ENCODE data around the gene NTN4. TPM values are rescaled to one million over a fixed set of nuclear protein-coding genes. Genes with fewer than 3 reads are reported as not detected.
"Not testable (repeated sequence)": the region's sequence is repeated elsewhere in the genome, so short reads cannot be mapped to it uniquely, and the experiment has no call there.

Gene NTN4
- total RNA-seq: 76.5 TPM
- long read RNA-seq, transcript NTN4-201 (10 exons, 3,615 nt): major isoform, 213 of 259 reads
- long read RNA-seq, partial matches to known transcripts: 30 of 259 reads
- long read RNA-seq, other reads (novel, unspliced or antisense): 14 of 259 reads

- DNase-seq (peak; percentile 82), ATAC-seq (peak; percentile 67)
- intact Hi-C loops (cut with micrococcal nuclease): no loop called here
These were observed at the start of gene NTN4 for GRCh38 chr12:95790033-95790916. Gene NTN4 (minus strand): TSS chr12:95790764. CDS start chr12:95790309, 455 bp downstream.

- ATAC-seq (no peak), DNase-seq (no peak)
- intact Hi-C loops (cut with micrococcal nuclease): no loop called here
These were observed 47.6 kb upstream of the NTN4 start for GRCh38 chr12:95838125-95838524.

GRCh38 chr12:95837240-95838038 is 46.9 kb upstream of the NTN4 start:
- intact Hi-C loops (cut with micrococcal nuclease): no loop called here
- ATAC-seq: no peak
- no peak for DNase-seq

DNA sequence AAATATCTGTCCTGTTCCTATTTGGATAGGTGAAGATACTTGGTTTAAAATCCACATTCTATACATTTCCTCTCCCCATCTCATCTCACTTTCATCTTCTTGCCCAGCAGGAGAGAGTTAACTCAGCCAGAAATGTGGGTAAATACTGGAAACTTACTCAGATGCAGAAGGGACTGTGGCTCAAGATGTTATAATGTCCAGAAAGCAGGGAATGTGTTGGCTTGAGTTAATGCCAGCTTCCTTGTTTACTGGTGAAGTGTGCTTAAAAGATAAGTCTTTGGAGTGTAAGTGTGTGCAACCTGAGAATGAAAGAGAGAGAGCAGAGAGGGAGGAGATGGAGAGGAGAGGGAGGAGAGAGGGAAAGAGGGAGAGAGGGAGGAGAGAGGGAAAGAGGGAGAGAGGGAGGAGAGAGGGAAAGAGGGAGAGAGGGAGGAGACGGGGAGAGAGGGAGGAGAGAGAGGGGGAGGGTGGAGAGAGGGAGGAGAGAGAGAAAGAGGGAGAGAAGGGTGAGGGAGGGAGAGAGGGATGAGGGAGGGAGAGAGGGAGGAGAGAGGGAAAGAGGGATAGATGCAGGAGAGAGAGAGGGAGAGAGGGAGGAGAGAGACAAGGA is 46.2 kb upstream of the NTN4 start:
- intact Hi-C loops (cut with micrococcal nuclease): no loop called here
- ATAC-seq: peak; percentile 33
- DNase-seq: no peak

DNA sequence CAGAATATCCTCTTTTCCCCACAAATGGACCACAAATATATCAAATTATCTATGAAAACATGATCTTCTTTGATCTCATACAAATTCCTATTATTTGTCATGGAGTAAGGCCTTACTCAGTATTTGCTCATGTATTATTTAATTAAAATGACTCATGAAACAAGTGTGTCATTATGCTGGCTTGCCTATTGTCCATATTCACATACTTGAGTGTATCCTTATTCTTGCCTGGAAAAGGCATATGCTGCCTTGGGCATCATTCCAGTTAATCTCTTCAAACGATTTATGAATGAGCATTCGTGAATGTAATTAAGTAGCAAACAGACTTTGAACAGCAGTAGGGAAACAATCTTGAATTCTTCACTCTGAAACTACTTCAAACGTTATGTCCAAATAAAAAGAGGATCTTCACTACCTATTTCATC is 45.6 kb upstream of the NTN4 start:
- ATAC-seq: no peak
- no peak for DNase-seq
- intact Hi-C loops (cut with micrococcal nuclease): no loop called here

DNA sequence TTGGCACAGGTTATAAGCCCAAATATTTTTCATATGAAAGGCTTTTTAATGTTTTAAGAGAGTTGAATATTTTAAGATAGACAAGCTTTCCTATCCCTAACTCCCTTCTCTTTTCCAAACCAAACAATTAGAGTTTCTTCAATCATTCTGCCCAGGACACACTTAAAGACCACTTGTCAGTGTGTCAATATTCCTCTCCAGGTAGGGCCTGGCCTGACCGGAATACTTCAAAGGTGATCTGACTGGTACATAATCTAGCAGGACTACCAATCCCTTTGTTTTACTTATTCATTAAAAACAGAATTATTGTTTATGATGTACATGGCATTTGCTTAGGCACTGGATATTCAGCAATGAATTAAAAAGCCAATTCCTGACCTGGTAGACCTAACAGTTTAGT is 44.0 kb upstream of the NTN4 start:
- no peak for ATAC-seq
- no peak for DNase-seq
- intact Hi-C loops (cut with micrococcal nuclease): no loop called here

DNA sequence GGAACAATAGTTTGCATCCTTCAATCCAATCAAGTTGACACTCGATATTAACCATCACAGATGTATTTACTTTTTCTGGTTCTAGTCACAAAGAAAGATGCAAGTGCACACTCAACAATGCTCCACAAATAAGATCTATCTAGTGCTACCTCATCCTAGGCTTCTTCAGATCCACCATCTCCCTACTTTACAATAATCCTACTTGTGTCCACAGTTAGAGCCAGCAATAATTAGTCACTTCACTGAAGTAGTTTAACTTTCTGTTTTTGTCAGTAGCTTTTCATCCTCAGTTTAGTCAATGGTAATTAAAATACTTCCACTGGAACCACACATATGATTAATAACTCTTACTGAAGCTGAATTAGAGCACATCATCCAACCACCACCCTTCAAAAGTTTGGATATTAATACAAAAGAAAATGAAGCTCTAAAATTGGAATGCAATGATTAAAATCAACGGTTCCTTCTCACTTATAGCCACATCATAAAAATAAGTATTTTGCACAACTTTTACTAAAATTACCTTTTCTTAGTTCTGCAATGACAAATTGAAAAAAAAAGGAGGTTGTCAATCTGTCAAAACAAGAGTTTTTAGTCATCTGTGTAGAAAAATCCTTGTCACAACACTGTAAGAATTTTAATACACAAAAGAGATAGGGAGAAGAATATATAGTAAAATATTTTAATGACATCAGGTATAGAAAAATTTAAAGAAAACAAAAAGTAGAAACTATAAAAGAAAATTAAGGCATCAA is 39.9 kb upstream of the NTN4 start:
- intact Hi-C loops (cut with micrococcal nuclease): no loop called here
- no peak for ATAC-seq
- no peak for DNase-seq

- intact Hi-C loops (cut with micrococcal nuclease): loop anchor here (10.0 kb wide), 1 partner anchor 165 kb away; the partner anchor contains the start of gene HAL
- DNase-seq: no peak
- ATAC-seq: no peak
These were observed 38.8 kb upstream of the NTN4 start for GRCh38 chr12:95829395-95829794.

GRCh38 chr12:95820096-95820703 is 29.6 kb upstream of the NTN4 start:
- no peak for ATAC-seq
- DNase-seq: no peak
- intact Hi-C loops (cut with micrococcal nuclease): loop anchor here (10.0 kb wide), 1 partner anchor 175 kb away; the partner anchor contains the start of gene HAL

- no peak for ATAC-seq
- intact Hi-C loops (cut with micrococcal nuclease): loop anchor here (5.0 kb wide), 1 partner anchor 233 kb away; no protein-coding TSS in a partner anchor
- DNase-seq: no peak
These were observed 25.2 kb upstream of the NTN4 start for GRCh38 chr12:95815632-95816212.

DNA sequence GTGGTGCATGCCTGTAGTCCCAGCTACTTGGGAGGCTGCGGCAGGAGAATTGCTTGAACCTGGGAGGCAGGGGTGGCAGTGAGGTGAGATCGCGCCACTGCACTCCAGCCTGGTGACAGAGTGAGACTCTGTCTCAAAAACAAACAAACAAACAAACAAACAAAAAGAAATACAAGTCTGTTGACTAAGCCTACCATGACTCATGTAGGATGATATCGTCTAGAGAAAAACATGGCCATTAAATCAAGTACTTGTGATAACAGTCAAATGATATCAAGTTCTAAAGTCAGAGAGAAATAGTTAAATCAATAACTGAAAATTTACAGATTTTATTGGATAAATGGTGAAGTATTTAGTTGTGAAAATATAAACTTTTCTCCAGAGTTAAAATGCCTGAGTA is 21.6 kb upstream of the NTN4 start:
- ATAC-seq; DNase-seq; intact Hi-C loops (cut with micrococcal nuclease): not testable (repeated sequence)

DNA sequence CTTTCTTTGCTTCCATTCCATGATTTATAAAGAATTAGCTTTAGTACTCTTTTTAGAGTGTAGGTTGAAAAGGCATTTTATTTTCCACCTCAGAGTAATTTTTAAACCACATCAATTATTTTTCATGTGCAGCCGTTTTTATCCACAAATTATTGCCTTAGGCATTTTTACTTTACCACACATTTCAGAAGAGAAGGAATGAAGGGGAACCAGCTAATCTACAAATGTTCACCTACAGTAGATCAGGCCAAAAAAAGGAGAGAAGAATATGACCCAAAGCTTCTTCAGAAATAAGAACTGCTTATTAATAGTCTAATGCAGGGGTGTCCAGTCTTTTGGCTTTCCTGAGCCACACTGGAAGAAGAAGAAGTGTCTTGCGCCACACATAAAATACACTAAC is 19.8 kb upstream of the NTN4 start:
- no peak for ATAC-seq
- intact Hi-C loops (cut with micrococcal nuclease): no loop called here
- no peak for DNase-seq

- ATAC-seq (no peak), DNase-seq (no peak)
- intact Hi-C loops (cut with micrococcal nuclease): no loop called here
These were observed 18.6 kb upstream of the NTN4 start for GRCh38 chr12:95809000-95809680.

DNA sequence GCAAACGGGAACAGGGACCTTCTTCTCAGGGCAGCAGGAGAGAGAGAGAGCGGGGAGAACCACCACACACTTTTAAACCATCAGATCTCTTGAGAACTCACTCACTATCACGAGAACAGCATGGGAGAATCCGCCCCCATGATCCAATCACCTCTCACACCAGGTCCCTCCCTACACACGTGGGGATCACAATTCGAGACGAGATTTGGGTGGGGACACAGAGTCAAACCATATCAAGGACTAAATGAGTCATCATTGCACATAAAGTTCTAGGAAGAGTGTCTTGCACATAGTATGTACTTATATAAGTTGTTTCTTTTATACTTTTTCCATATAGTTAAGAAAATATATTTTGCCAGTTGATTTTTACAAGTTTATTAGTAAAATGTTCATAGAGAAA is 17.6 kb upstream of the NTN4 start:
- no peak for ATAC-seq
- intact Hi-C loops (cut with micrococcal nuclease): no loop called here
- DNase-seq: no peak

- ATAC-seq: peak; percentile 76
- intact Hi-C loops (cut with micrococcal nuclease): no loop called here
- no peak for DNase-seq
These were observed 15.5 kb upstream of the NTN4 start for GRCh38 chr12:95805864-95806671.

DNA sequence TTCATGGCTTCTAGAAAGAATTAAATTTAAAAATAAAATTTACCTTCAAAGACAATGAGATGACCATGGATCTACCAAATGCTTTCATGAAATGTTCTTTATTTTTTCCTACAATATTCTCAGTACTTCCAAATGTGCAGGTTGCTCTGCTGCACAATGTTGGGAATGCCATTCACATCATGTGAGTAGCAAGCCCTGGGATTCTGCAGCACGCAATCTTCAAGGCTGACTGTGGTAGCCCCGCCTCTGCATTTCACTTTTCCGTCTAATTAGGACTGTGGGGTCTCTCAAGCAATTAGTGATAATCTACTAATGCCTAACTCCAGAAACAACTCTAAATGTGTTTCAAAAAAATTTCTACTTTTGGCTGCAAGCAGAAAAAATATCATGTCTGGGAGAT is 13.7 kb upstream of the NTN4 start:
- DNase-seq (no peak), ATAC-seq (no peak)
- intact Hi-C loops (cut with micrococcal nuclease): no loop called here

- ATAC-seq: no peak
- intact Hi-C loops (cut with micrococcal nuclease): no loop called here
- DNase-seq: no peak
These were observed 13.3 kb upstream of the NTN4 start for GRCh38 chr12:95803817-95804216.

All from left ventricle myocardium superior (tissue), 1 donor.